Activated T-cell treated with anti-CD3 and anti-CD28 coated beads, Interleukin-2, amount 50 U/mL, for 24 hours (primary cell): Measurements from ENCODE around the gene IL15RA.
"Not testable (repeated sequence)": the region's sequence is repeated elsewhere in the genome, so short reads cannot be mapped to it uniquely, and the experiment has no call there.

Source experiments
- DNase-seq: peaks from one replicate; pipeline ENCODE4 v3.0.0-alpha.2; 2020
- H3K27ac Mint-ChIP-seq: 2 replicates; pipeline ENCODE4 v1.8.0; 2020; ENCODE audit warnings: mild to moderate bottlenecking, mixed read lengths
- H3K27me3 Mint-ChIP-seq: 2 replicates; pipeline ENCODE4 v1.8.0; 2020; ENCODE audit warnings: mixed read lengths
- H3K36me3 Mint-ChIP-seq: 2 replicates; pipeline ENCODE4 v1.8.0; 2020; ENCODE audit warnings: low read depth, mixed read lengths
- H3K4me1 Mint-ChIP-seq: 2 replicates; pipeline ENCODE4 v1.8.0; 2020; ENCODE audit warnings: low read depth, mixed read lengths
- H3K4me3 Mint-ChIP-seq: 2 replicates; pipeline ENCODE4 v1.8.0; 2020; ENCODE audit warnings: mild to moderate bottlenecking, moderate library complexity, mixed read lengths
- H3K9me3 Mint-ChIP-seq: 2 replicates; pipeline ENCODE4 v1.8.0; 2020; ENCODE audit warnings: mixed read lengths

The IL15RA gene

GRCh38 chr10:5958077-5958476 lies 19.3 kb downstream of the IL15RA start:
- H3K4me1 Mint-ChIP-seq, result no peaks in the 10 kb centered on the region
- no peak for DNase-seq
- H3K4me3 Mint-ChIP-seq, result no peak overlapping the region
- no peaks in the 10 kb centered on the region for H3K27me3 Mint-ChIP-seq
- H3K9me3 Mint-ChIP-seq, result no peaks in the 10 kb centered on the region
- no peak overlapping the region for H3K27ac Mint-ChIP-seq
- H3K36me3 Mint-ChIP-seq, result peaks cover 83% of the 10 kb centered on the region

- no peaks in the 10 kb centered on the region for H3K4me1 Mint-ChIP-seq
- no peaks in the 10 kb centered on the region for H3K27me3 Mint-ChIP-seq
- H3K4me3 Mint-ChIP-seq, result no peak overlapping the region
- H3K9me3 Mint-ChIP-seq, result no peaks in the 10 kb centered on the region
- DNase-seq, result no peak
- peaks cover 79% of the 10 kb centered on the region for H3K36me3 Mint-ChIP-seq
- H3K27ac Mint-ChIP-seq, result no peak overlapping the region
Observed at GRCh38 chr10:5956146-5956936, 21.0 kb downstream of the IL15RA start.

- Mint-ChIP-seq H3K4me1 (no peaks in the 10 kb centered on the region), H3K9me3 (no peaks in the 10 kb centered on the region), H3K27ac (no peak overlapping the region), H3K27me3 (no peaks in the 10 kb centered on the region), H3K36me3 (peaks cover 62% of the 10 kb centered on the region), H3K4me3 (no peak overlapping the region)
- DNase-seq, result no peak
Observed at GRCh38 chr10:5953676-5954075, 23.7 kb downstream of the IL15RA start.

- H3K9me3 Mint-ChIP-seq, result no peaks in the 10 kb centered on the region
- no peak for DNase-seq
- peaks cover 54% of the 10 kb centered on the region for H3K36me3 Mint-ChIP-seq
- H3K4me3 Mint-ChIP-seq, result no peak overlapping the region
- no peak overlapping the region for H3K27ac Mint-ChIP-seq
- no peaks in the 10 kb centered on the region for H3K27me3 Mint-ChIP-seq
- no peaks in the 10 kb centered on the region for H3K4me1 Mint-ChIP-seq
Observed at GRCh38 chr10:5952731-5953385, 24.5 kb downstream of the IL15RA start.

- Mint-ChIP-seq H3K36me3 (peaks cover 50% of the 10 kb centered on the region), H3K9me3 (no peaks in the 10 kb centered on the region)
Observed at GRCh38 chr10:5951721-5952407, 25.5 kb downstream of the IL15RA start.

GRCh38 chr10:5951167-5951711 lies 26.1 kb downstream of the IL15RA start:
- no peak for DNase-seq
- Mint-ChIP-seq H3K27me3 (no peaks in the 10 kb centered on the region), H3K4me3 (no peak overlapping the region), H3K4me1 (no peaks in the 10 kb centered on the region), H3K9me3 (no peaks in the 10 kb centered on the region), H3K36me3 (peaks cover 43% of the 10 kb centered on the region), H3K27ac (no peak overlapping the region)

More at GRCh38 chr10:5951721-5952407, 25.5 kb downstream of the IL15RA start:
- Mint-ChIP-seq H3K4me3 (no peak overlapping the region), H3K4me1 (no peaks in the 10 kb centered on the region), H3K27ac (no peak overlapping the region), H3K27me3 (no peaks in the 10 kb centered on the region)
- no peak for DNase-seq

GRCh38 chr10:5949009-5949759 lies 28.2 kb downstream of the IL15RA start:
- no peak overlapping the region for H3K4me3 Mint-ChIP-seq
- H3K27me3 Mint-ChIP-seq, result no peaks in the 10 kb centered on the region
- H3K36me3 Mint-ChIP-seq, result peaks cover 31% of the 10 kb centered on the region
- H3K9me3 Mint-ChIP-seq, result no peaks in the 10 kb centered on the region
- H3K27ac Mint-ChIP-seq, result no peak overlapping the region
- peak; percentile 42 for DNase-seq
- H3K4me1 Mint-ChIP-seq, result peaks cover 10% of the 10 kb centered on the region

GRCh38 chr10:5948208-5948585 lies 29.1 kb downstream of the IL15RA start:
- Mint-ChIP-seq H3K9me3 (no peaks in the 10 kb centered on the region), H3K36me3 (peaks cover 24% of the 10 kb centered on the region), H3K27ac (no peak overlapping the region), H3K27me3 (no peaks in the 10 kb centered on the region), H3K4me1 (peaks cover 10% of the 10 kb centered on the region), H3K4me3 (no peak overlapping the region)
- no peak for DNase-seq

- Mint-ChIP-seq H3K27me3 (no peaks in the 10 kb centered on the region), H3K36me3 (peaks cover 18% of the 10 kb centered on the region), H3K9me3 (no peaks in the 10 kb centered on the region), H3K4me3 (no peak overlapping the region), H3K27ac (peak overlapping the region; percentile 19), H3K4me1 (peaks cover 10% of the 10 kb centered on the region)
- no peak for DNase-seq
Observed at GRCh38 chr10:5947471-5948207, 29.7 kb downstream of the IL15RA start.

- DNase-seq, result no peak
- Mint-ChIP-seq H3K4me3 (no peak overlapping the region), H3K36me3 (peaks cover 14% of the 10 kb centered on the region), H3K9me3 (no peaks in the 10 kb centered on the region), H3K27ac (no peak overlapping the region), H3K4me1 (peaks cover 10% of the 10 kb centered on the region), H3K27me3 (no peaks in the 10 kb centered on the region)
Observed at GRCh38 chr10:5946786-5947185, 30.6 kb downstream of the IL15RA start.

GRCh38 chr10:5946419-5946775 lies 30.9 kb downstream of the IL15RA start:
- not testable (repeated sequence) for H3K36me3 Mint-ChIP-seq, H3K4me1 Mint-ChIP-seq, H3K27ac Mint-ChIP-seq, DNase-seq, H3K27me3 Mint-ChIP-seq, H3K4me3 Mint-ChIP-seq, H3K9me3 Mint-ChIP-seq

- Mint-ChIP-seq H3K4me1 (peaks cover 10% of the 10 kb centered on the region), H3K27ac (no peak overlapping the region), H3K27me3 (no peaks in the 10 kb centered on the region), H3K9me3 (no peaks in the 10 kb centered on the region), H3K36me3 (peaks cover 6% of the 10 kb centered on the region), H3K4me3 (no peak overlapping the region)
- DNase-seq, result no peak
Observed at GRCh38 chr10:5945561-5946418, 31.6 kb downstream of the IL15RA start.

- Mint-ChIP-seq H3K4me3 (no peak overlapping the region), H3K9me3 (no peaks in the 10 kb centered on the region)
Observed at GRCh38 chr10:5945190-5945509, 32.2 kb downstream of the IL15RA start.

More at GRCh38 chr10:5945190-5945509, 32.2 kb downstream of the IL15RA start:
- Mint-ChIP-seq H3K27me3 (no peaks in the 10 kb centered on the region), H3K27ac (no peak overlapping the region), H3K36me3 (peaks cover 4% of the 10 kb centered on the region), H3K4me1 (peaks cover 10% of the 10 kb centered on the region)
- DNase-seq, result no peak
